Activated gamma-delta T cell (primary cell): Measurements from ENCODE around the gene GPR65.

Source experiments
- DNase-seq: peaks from one replicate; lab custom pipeline; 2025; lab: John Stamatoyannopoulos, UW
- total RNA-seq, 2 donors: gene quantifications; one replicate each; lab custom pipeline; 2026; lab: John Stamatoyannopoulos, UW

Gene GPR65
- total RNA-seq, result 44.0 to 45.7 reads per million in 2 donors

GRCh38 chr14:88005050-88005481 is at the start of gene GPR65:
TSS of gene GPR65 (plus strand) at chr14:88005135. CDS start at chr14:88010848, 5,713 bp downstream.
- no peak for DNase-seq

DNA sequence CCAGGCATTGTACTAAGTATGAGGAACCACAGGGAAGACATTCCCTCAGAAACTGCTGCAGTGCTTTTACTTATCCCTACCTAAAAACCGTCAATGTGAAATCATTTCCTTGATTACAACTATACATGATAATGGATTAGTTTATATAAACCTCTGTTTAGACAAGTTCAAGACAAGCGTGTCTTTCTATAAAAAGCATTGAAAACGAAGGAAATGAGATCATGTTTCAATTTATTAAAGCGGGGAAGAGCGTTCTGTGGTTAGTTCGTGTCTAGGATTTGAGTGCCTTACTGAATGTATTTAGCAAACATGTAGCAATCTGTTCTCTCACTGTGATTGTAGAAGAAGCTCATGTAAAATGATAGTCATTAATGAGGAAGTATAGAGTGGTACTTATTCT is 49.4 kb upstream of the GPR65 start:
- DNase-seq, result no peak

- no peak for DNase-seq
Measured at GRCh38 chr14:87960013-87960787, 44.7 kb upstream of the GPR65 start.

DNA sequence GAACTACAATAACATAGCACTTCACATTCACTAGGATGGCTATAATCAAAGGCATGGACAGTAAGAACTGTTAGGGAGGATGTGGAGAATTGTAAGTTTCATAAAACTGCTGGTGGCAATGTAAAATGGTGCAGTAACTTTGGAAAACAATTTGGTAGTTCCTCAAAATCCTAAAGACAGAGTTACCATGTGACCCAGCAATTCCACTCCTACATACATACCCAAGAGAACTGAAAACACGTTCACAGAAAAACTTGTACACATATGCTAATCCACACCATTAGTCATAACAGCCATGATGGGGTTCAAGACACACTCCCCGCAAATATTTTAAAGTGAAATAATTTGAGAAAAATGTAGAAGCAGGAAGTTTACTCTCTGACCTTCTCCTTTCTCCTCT is 43.7 kb upstream of the GPR65 start:
- DNase-seq, result no peak

- no peak for DNase-seq
Measured at GRCh38 chr14:87966816-87967215, 38.1 kb upstream of the GPR65 start.

GRCh38 chr14:87967496-87967895 is 37.4 kb upstream of the GPR65 start:
- no peak for DNase-seq

DNA sequence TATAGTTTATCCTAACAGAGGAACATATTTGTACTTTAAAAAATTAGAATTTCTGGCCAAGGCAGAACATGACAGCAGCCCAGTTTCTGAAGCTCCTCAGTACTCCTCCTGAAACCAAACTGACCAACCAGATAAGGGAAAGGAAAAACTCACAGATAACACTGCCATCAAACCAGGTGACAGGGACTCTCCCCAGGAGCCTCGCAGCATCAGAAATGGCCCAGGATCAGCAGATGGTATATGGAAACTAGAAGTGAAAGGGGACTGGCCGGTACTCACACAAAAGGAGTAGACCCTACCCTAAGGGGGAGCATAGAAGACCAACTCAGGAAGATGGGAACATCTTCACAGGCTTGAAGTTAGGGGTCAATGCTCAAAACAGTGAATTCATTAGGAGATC is 33.9 kb upstream of the GPR65 start:
- DNase-seq, result no peak

DNA sequence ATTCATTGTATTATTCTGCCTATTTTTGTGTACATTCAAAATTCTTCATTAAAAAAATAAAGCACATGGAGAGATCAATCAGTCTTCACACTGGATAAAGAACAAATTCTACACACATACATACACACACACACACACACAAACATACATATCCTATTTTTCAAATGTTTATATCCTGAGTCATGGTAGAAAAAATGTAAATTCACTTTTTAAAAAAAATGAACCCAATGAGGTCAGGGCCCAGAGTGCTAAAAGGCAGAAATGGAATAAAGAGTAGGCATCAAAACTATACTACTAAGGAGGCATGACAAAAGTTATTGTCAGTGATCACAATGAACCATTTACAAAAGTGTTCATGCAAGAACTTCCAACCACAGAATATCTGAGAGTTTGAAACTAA is 29.3 kb upstream of the GPR65 start:
- no peak for DNase-seq

DNA sequence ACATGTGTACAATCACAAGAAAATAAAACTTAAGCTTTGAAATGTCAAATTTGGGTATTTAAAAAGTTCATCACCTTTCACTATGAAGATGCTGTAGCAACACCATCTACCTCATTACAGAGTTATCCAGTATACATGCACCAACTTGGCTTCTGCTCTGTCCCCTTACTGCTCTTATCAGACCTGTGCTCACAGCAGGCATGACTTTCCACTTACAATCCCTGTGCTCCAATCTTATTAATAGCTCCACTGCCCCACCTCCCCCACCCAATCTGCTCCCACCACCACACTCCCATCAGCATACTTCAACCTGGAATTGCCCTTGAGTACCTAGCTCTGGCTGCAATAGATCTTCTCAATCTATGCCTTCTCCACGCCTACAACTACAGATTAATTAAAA is 25.2 kb upstream of the GPR65 start:
- DNase-seq, result no peak

DNA sequence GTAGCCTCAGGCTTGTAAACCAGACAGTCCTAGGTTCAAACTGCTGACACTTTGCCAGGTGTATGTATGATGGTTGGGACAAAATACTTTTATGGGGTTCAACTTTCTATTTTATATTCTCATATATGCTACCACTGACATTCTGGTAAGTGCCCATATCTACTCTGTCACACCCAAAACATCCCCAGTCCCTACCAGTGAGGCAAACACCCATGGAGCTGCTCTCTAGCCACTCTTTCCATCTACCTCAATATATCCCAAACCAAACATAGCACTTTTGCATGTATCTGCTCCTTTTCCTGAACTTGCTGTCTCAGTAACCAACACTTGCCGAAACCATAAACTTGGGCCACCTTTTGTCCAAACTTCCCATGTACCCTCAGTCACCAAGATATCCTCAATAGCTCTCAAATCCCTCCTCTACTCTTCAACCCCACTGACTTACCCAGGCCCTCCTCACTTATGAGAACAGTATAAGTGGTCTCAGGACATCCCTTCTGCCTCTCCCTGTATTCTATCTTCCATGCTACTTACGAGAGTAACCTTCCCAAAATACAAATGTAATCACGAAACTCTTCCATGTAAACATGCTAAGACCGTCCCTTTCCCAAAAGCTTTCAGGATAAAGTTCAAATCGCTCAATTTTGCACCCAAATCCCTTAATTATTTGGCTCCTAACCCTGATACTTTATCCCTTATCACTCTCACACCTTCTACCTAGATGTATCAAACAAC is 15.5 kb upstream of the GPR65 start:
- DNase-seq, result no peak

GRCh38 chr14:87989956-87990299 is 15.0 kb upstream of the GPR65 start:
- no peak for DNase-seq

DNA sequence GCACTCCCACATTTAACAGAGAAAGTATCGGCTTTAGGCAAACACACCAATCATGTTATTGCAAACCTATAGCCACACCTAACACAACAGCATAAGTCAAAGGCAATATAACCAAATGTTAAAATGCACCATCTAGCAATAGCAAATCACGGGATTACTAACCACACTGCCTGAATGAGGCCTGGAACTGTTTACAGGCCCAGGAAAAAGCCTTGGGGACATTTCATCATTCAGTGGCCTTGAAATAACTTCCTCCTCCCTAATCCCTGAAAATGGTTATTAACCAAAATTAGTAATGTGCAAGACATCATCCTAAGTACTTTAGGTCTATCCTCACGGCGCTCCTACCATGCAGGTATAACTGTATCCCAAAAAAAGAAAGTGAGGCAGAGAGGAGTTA is 14.3 kb upstream of the GPR65 start:
- DNase-seq, result no peak

DNA sequence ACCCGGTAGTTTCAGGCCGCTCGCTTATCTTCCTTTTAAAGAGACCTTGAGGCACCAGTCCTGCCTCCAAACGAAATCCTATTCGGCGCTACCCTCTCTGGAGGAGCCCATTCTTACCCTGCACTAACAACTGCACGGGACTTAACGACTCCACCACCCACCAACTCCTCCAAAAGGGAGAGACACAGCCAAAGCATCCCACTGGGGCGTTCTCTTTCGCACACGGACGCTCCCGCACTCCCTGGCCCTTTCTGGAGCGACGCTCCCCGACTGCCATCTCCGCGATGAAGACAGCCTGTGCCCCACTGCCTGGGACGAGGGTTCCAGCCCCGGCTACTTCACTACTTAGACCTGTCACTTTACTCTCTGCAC is 12.6 kb upstream of the GPR65 start:
- no peak for DNase-seq

GRCh38 chr14:87992718-87993628 is 12.0 kb upstream of the GPR65 start, which contains the start of gene GALC:
TSS of gene GALC (minus strand) at chr14:87993182. CDS start at chr14:87993164, 18 bp downstream.
- peak; percentile 94 for DNase-seq

- DNase-seq, result no peak
Measured at GRCh38 chr14:87994974-87995373, 10.0 kb upstream of the GPR65 start.

GRCh38 chr14:87995500-87996290 is 9.2 kb upstream of the GPR65 start:
- no peak for DNase-seq

- no peak for DNase-seq
Measured at GRCh38 chr14:87996291-87996592, 8.7 kb upstream of the GPR65 start.

- no peak for DNase-seq
Measured at GRCh38 chr14:87998482-87998881, 6.5 kb upstream of the GPR65 start.

GRCh38 chr14:87999277-87999676 is 5.7 kb upstream of the GPR65 start:
- no peak for DNase-seq

GRCh38 chr14:88002421-88003075 is 2.4 kb upstream of the GPR65 start:
- DNase-seq, result no peak

GRCh38 chr14:88003425-88003824 is 1.5 kb upstream of the GPR65 start:
- DNase-seq, result no peak
